HFFc6 (cell line): ENCODE data around the gene MGAT4C. TPM values are rescaled to one million over a fixed set of nuclear protein-coding genes. Genes with fewer than 3 reads are reported as not detected.

Experiments used
- DNase-seq: peaks from one replicate; pipeline ENCODE4 v3.0.0-alpha.2; 2018
- H3K27ac Mint-ChIP-seq: 2 replicates; pipeline ENCODE4 v1.8.0; 2020; ENCODE audit warnings: mild to moderate bottlenecking, mixed read lengths
- H3K27me3 Mint-ChIP-seq: 2 replicates; pipeline ENCODE4 v1.8.0; 2021; ENCODE audit warnings: mild to moderate bottlenecking, moderate library complexity, mixed read lengths; ENCODE audit not compliant: insufficient read depth
- H3K36me3 Mint-ChIP-seq: 2 replicates; pipeline ENCODE4 v1.8.0; 2021; ENCODE audit warnings: low read depth, mixed read lengths
- H3K4me1 Mint-ChIP-seq: 2 replicates; pipeline ENCODE4 v1.8.0; 2020; ENCODE audit warnings: low read depth, mixed read lengths
- H3K4me3 Mint-ChIP-seq: 2 replicates; pipeline ENCODE4 v1.8.0; 2020; ENCODE audit warnings: mild to moderate bottlenecking, moderate library complexity, mixed read lengths
- H3K9me3 Mint-ChIP-seq: 2 replicates; pipeline ENCODE4 v1.8.0; 2020; ENCODE audit warnings: mild to moderate bottlenecking, mixed read lengths
- CTCF ChIP-seq: fragments of 200-600 bp; sonication (generic); IDR thresholded peaks from 2 replicates; pipeline ENCODE4 v1.5.0; 2021; ENCODE audit warnings: antibody characterized with exemption, mild to moderate bottlenecking
- total RNA-seq, 6 experiments: library from RNA; stranded (reverse); fragmentation: NEBNext Ultra II Directional; extraction: Animal tissue kit (Norgen Biotek cat#: 25700); gene quantifications; 2 replicates in 1 of 6; 3 replicates in 5 of 6; pipeline ENCODE4 v1.2.3, GENCODE V29; 2021

The MGAT4C gene
- total RNA-seq, 6 experiments from 2014 or later: not detected

GRCh38 chr12:86249276-86249675 is 6.9 kb downstream of the MGAT4C start:
- Mint-ChIP-seq H3K27ac (no peak overlapping the region), H3K27me3 (no peaks in the 10 kb centered on the region; the same call in 1 of the 2 replicates), H3K9me3 (peaks cover 38% of the 10 kb centered on the region), H3K36me3 (0 out of 2 replicates have a peak, but pooled peaks cover 4% of the 10 kb centered on the region), H3K4me1 (no peaks in the 10 kb centered on the region), H3K4me3 (no peak overlapping the region)
- TF ChIP-seq CTCF: no peak
- no peak for DNase-seq

GRCh38 chr12:86247871-86248270 is 8.3 kb downstream of the MGAT4C start:
- no peak for TF ChIP-seq CTCF
- Mint-ChIP-seq H3K4me1 (no peaks in the 10 kb centered on the region), H3K9me3 (peaks cover 35% of the 10 kb centered on the region), H3K36me3 (0 out of 2 replicates have a peak, but pooled peaks cover 4% of the 10 kb centered on the region), H3K4me3 (no peak overlapping the region), H3K27me3 (no peaks in the 10 kb centered on the region; the same call in 1 of the 2 replicates), H3K27ac (no peak overlapping the region)
- DNase-seq: no peak

- Mint-ChIP-seq H3K4me3 (no peak overlapping the region), H3K36me3 (peaks cover 4% of the 10 kb centered on the region; the same call in 1 of the 2 replicates), H3K4me1 (no peaks in the 10 kb centered on the region), H3K27ac (no peak overlapping the region), H3K9me3 (peaks cover 35% of the 10 kb centered on the region), H3K27me3 (no peaks in the 10 kb centered on the region)
- no peak for TF ChIP-seq CTCF
- no peak for DNase-seq
Measured at GRCh38 chr12:86241600-86241999, 14.6 kb downstream of the MGAT4C start.

GRCh38 chr12:86234316-86234855 is 21.8 kb downstream of the MGAT4C start:
- H3K27ac Mint-ChIP-seq: no peak overlapping the region

GRCh38 chr12:86233126-86233525 is 23.1 kb downstream of the MGAT4C start:
- H3K36me3 Mint-ChIP-seq: no peaks in the 10 kb centered on the region
- no peaks in the 10 kb centered on the region for H3K27me3 Mint-ChIP-seq
- H3K27ac Mint-ChIP-seq: no peak overlapping the region
- H3K4me1 Mint-ChIP-seq: no peaks in the 10 kb centered on the region
- no peak for TF ChIP-seq CTCF
- no peak overlapping the region for H3K4me3 Mint-ChIP-seq
- DNase-seq: no peak
- H3K9me3 Mint-ChIP-seq: no peaks in the 10 kb centered on the region

More at GRCh38 chr12:86234316-86234855, 21.8 kb downstream of the MGAT4C start:
- H3K27me3 Mint-ChIP-seq: no peaks in the 10 kb centered on the region
- no peaks in the 10 kb centered on the region for H3K4me1 Mint-ChIP-seq
- no peaks in the 10 kb centered on the region for H3K36me3 Mint-ChIP-seq
- TF ChIP-seq CTCF: no peak
- H3K9me3 Mint-ChIP-seq: no peaks in the 10 kb centered on the region
- DNase-seq: no peak
- H3K4me3 Mint-ChIP-seq: no peak overlapping the region
